ENCODE results near the gene BUB1.
"Not testable (repeated sequence)": the region's sequence is repeated elsewhere in the genome, so short reads cannot be mapped to it uniquely, and the experiment has no call there.

Gene BUB1

GRCh38 chr2:110602139-110602538, 75.7 kb downstream of the BUB1 start:
- not testable (repeated sequence) for FAIRE-seq; DNase-seq (ENCODE audit: insufficient read length, low spot score)

- not testable (repeated sequence) for FAIRE-seq; DNase-seq (ENCODE audit: insufficient read length, low spot score)
Measured at GRCh38 chr2:110591973-110592372, 85.9 kb downstream of the BUB1 start.

- FAIRE-seq; DNase-seq (ENCODE audit: insufficient read length, low spot score): not testable (repeated sequence)
Measured at GRCh38 chr2:110589677-110590330, 88.1 kb downstream of the BUB1 start.

- not testable (repeated sequence) for FAIRE-seq; DNase-seq (ENCODE audit: insufficient read length, low spot score)
Measured at GRCh38 chr2:110588520-110588919, 89.3 kb downstream of the BUB1 start.

Data from GM12891 (cell line).